Transverse colon (tissue), 4 donors: ENCODE results near the gene S1PR4.

Experiments
- CTCF ChIP-seq, 5 experiments: fragments of 200-600 bp in 3 of 5; fragments of 450-650 bp in 2 of 5; sonication (generic) in 3 of 5; IDR thresholded peaks; 1 replicate in 2 of 5; 2 replicates in 3 of 5; pipeline ENCODE4 v1.5.1; 2016 to 2017; ENCODE audit warnings: antibody characterized with exemption in 5 of 5, inconsistent platforms in 3 of 5, mild to moderate bottlenecking in 2 of 5, moderate library complexity in 1 of 5
- POLR2A ChIP-seq: fragments of 450-650 bp; IDR thresholded peaks from one replicate; pipeline ENCODE4 v1.6.1; 2016; ENCODE audit warnings: antibody characterized with exemption, mild to moderate bottlenecking, moderate library complexity
- POLR2AphosphoS5 ChIP-seq, 3 donors: sonication (generic); formaldehyde crosslinking; IDR thresholded peaks; one replicate each; pipeline ENCODE4 v1.6.1; 2016; ENCODE audit warnings: antibody characterized with exemption in 3 of 3

- no peak for TF ChIP-seq CTCF (IDR thresholded peaks at IDR 0.05)
- TF ChIP-seq POLR2AphosphoS5 (IDR thresholded peaks at IDR 0.05), result peak in 1 of 3 donors; percentile 20
- TF ChIP-seq POLR2A, result no peak
These were observed 1.7 kb upstream of the S1PR4 start for GRCh38 chr19:3176715-3177501.
